NCI-H69 (cell line): Measurements from ENCODE around the gene SYMPK.
"Not testable (repeated sequence)": the region's sequence is repeated elsewhere in the genome, so short reads cannot be mapped to it uniquely, and the experiment has no call there.

Source experiments
- DNase-seq: peaks from one replicate; lab custom pipeline; 2025; lab: John Stamatoyannopoulos, UW

SYMPK gene

DNA sequence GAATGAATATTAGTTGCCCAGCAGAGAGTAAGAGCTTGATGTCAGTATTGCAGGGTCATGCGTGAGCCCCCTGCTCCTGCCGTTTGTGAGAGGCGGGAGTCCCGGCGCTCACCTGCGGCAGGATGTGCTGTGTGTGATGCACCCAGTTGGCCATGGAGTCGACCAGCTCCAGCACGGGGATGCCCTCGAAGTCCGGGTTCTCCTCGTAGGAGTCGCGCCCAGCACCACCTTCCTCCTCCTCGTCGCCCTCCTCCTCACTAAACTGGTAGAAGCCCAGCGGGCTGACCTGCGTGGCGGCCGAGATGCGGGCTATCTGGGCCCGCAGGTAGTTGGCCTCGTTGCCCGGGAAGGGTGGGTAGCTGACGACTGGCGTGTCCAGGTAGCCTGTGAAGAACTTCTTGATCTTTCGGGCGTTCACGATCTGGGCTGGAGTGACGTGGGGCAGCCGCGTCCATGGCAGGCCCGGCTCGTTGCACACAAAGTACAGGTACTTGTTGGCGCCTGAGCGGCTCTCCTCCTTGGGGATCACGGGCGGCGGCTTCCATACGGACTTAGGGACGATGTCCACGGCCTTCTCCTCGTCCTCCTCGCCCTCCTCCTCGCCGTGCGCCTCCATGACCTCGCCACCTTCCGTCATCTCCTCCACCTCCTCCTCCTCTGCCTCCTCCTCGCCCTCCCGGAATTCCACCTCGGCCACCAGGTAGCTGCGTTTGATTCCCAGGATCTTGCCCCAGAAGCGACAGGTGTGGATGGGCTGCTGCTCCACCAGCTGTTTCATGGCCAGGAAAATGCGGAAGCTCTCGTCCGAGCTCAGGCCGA, 58.6 kb downstream of the SYMPK start:
- DNase-seq = no peak

DNA sequence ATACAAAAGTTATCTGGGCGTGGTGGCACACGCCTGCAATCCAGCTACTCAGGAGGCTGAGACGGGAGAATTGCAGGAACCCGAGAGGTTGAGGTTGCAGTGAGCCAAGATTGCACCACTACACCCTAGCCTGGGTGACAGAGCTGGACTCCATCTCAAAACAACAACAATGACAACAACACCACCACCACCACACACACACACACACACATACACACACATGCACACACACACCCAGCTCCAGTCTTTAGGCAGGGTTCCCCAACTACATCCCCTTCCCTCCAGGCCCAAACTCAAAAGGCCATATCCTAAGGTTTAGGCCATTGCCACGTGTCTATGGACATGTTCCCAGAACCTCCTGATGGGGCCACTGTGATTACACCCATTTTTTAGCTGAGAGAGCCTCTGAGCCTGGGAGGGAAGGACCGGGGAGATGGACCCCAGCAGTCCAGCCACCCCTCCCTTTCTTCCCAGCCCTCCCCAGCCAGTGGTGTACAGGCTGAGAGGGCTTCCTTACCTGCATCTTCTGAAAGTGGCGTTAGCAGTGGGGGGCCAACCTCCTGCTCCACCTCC, 61.3 kb downstream of the SYMPK start:
- no peak for DNase-seq

DNA sequence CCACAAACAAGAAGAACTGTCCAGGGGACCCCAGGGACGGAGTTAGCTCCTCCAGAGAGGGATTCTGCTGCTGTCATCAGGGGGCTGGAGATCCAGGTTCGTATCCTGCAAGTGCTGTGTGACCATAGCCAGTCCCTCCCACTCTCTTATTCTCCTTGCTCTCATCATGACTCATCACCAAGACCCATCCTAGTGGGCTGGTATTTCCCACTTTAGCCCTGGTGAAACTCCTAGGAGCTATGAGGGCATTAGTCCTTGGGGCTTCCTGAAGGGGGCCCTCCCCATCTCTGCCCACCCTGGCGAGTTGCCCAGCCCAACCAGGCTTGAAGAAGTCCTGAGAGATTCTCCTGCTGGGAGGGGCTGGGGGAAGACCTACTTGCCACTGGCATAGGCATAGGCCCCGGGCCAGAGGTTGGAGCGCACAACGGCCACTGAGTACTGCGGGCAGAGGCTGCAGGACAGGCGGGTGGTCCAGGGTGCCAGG, 62.8 kb downstream of the SYMPK start:
- DNase-seq = no peak

DNA sequence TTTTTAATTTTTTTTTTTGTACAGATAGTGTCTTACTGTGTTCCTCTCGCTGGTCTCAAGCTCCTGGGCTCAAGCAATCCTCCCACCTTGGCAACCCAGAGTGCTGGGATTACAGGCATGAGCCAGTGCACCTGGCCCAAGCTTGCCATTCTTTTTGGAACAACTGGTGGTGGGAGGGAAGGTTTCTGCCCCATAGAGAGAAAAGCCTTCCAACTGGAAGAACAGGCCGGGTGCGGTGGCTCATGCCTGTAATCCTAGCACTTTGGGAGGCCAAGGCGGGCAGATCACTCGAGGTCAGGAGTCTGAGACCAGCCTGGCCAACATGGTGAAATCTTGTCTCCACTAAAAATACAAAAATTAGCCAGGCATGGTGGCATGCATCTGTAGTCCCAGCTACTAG, 63.4 kb downstream of the SYMPK start:
- not testable (repeated sequence) for DNase-seq

DNA sequence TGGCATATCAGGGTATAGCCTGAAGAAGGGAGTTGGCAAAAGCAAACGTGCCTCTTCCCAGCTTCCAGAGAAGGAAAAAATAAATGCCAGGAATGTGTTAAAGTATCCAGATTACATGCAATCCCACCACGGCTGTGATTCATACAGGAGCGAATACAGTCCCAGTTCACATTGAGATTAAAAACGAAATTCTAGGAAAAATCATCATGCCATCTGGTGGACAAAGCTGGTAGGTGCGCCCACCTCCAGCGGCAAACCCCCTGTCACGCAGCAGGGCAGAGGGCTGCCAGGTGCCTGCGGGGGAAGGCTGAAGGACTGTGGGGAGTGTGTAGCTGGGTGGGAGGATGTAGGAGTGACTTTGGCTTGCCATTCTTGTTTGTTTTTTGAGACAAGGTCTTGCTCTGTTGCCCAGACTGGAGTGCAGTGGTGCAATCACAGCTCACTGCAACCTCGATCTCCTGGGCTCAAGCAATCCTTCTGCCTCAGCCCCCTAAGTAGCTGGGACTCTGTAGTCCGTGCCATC, 63.9 kb downstream of the SYMPK start:
- peak; percentile 78 for DNase-seq

DNA sequence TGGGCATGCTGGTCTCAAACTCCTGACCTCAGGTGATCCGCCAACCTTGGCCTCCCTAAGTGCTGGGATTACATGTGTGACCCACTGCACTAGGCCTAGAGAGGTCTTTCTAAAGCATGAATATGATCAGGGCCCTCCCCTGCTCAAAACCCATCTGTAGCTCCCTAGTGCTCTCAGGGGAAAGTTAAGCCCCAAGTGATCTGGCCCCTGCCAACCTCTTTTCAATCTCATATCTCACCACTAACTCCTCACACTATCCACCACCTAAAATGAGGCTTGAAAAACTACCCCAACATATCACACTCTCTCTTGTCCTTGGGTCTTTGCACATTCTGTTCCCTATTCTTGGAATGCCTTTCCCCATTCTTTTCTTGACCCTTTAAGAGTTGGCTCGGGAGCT, 68.3 kb downstream of the SYMPK start:
- no peak for DNase-seq

DNA sequence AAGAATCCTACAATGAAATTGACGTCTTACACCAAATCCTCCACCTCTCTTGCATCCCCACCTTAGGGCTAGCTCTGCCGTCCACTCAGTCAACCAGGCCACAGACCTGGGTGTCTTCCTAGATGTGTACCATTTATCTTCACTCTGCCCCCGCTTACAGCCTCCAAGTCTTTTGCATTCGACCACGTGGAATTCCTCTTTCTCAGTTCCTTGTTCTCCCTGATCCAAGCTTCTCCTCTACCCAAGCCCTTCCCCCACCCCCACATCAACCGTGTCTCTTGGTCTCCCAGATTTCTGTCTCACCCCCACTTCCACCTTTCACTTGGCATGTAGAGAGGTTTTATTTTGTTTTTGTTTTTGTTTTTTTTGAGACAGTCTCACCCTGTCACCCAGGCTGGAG, 69.1 kb downstream of the SYMPK start:
- DNase-seq = no peak

DNA sequence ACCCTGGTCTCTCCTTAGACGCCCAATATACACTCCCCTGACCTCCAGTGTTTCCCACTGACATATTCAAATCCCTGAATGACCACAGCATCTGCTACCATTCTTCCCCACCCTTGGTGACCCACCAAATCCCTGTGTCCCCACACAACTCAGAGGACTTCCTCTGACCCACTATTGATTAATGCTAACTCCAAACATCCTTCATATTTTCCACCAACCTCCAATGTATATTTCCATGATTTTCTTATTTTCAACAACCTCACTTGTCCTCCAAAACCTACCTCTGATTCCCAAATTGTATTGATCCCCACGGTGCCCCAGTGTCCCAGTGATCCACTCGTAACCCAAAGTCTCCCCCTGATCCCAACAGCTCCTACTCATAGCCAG, 69.8 kb downstream of the SYMPK start:
- no peak for DNase-seq

DNA sequence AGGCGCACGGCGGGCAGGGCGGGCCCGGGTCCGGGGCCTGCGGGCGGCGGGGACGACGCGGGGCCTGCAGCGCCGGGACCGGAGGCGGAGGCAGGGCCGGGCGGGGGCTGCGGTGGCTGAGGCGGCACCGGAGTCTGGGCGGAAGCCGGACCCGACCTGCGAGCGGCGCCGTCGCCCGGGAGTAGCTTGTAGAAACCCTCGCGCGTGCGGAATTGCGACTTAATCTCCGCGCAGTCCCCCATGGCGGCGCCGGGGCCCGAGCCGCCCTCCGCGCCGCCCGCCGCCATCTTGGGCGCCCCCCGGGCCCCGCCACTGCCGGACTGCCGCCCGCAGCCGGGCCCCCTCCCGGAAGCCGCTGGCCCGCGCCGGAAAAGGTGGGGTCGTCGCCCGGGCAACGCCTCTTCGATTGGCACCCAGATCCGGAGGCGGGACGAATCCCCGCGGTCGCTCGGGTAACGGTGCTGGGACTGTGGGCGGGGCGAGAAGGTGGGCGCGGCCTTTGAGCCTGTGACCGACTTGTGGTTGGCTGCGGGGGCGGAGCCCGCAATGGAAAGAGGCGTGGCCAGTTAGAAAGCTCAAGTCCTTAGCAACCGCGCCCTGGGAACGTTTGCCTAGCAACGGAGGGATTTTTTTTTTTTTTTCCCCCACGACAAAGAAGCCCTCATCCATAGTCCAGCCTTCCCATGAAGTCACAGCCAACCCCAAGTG, 70.3 kb downstream of the SYMPK start, which contains the start of gene DMWD:
Gene DMWD (minus strand): TSS at position 376 of the 708 bp plus-strand sequence. CDS start 89 bp downstream, at position 287.
- DNase-seq = peak; percentile 99

DNA sequence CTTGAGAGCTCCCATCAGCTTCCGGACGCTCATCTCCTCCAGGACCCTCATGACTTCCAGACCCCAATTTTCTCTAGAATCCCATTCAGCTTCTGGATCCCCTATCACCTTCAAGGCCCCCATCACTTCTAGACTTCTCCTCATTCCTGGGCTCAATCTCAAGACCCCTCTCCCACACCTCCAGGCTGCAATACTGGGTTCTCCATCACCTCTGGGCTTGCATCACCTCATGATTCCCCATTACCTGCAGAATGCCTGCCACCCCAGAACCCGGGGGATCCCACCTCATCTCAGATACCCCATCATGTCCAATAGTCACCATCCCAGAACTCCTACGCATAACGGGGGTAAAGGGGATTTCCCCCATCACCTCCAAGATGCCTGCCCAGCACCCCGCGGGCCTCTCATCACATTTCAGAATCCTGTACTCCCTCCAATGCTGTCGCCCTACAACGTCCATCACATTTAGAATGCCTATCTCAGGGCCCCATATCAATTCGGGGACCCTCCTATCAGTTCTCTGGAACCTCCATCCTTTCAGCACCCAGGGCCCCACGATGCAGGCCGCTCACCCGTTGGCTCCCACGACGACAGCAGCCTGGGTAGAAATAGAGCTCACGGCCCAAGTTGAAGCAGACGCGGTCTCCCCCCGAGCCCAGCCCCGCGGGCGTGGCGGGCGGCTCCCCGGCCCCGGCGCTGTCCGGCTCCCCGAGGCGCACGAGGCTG, 71.0 kb downstream of the SYMPK start:
- no peak for DNase-seq

DNA sequence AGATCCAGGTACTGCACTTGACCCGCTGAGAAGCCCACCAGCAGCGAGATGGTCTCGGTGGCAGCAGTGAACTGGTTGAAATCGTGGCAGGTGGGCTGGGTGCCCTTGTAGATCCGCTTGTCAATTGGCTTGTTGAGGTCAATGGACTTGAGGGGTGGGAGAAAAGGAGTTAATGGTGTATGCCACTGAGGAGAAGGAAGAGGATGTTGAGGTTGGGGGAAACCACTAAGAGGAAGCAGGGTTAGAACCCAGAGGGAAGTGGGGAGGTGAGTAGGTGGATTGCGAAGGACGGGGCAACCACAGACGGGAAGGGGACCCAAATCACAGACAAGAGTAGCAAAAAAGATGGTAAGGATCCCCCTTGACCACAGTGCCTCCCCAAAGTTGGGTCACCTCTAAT, 72.0 kb downstream of the SYMPK start:
- DNase-seq = no peak

DNA sequence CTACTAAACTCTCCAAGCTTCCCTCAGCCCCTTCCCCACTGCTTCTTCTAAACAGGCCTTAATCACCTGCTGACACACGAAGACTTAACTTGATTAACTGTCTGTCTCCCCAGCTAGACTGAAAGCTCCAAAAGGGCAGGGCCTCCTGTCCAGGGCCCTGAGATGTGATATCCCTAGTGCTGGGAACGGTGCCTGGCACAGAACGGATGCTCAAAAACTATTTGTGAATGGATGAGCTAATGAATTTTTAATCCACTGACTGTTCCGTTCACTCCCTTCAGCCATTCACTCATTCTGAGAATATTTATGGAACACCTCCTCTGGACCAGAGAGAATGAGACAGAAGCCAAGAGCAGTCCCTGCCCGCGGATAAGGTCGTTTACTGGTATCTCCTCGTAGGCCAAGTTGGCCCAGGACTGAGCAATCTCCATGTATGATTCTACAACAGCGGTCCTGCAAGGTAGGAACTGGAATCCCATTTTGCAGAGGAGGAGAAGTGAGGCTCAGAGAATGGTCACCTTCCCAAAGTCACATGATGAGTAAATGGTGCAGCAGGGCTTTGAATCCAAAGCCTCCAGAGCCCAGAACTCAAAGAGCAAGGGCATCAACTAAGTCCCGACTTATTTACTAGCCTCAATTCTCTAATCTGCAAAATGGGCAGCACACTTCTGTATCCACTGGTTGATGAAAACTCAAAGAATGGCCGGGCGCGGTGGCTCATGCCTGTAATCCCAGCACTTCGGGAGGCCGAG, 73.7 kb downstream of the SYMPK start:
- no peak for DNase-seq

DNA sequence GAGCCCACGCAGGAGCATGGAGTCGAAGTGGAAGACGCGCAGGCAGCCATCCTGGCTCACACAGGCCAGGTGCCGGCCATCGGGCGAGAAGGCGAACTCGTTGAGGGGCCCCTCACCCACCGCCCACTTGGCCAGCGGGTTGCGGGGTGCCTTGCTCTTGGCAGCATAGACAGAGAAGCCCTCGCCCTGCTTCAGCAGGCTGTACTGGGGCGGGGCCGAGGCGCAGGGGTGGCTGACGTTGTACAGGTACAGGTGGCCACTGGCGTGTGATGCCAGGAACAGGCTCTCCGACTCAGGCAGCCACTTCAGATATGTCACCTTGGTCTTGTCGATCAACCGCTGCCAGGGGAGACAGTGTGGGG, 76.4 kb downstream of the SYMPK start:
- DNase-seq = no peak

DNA sequence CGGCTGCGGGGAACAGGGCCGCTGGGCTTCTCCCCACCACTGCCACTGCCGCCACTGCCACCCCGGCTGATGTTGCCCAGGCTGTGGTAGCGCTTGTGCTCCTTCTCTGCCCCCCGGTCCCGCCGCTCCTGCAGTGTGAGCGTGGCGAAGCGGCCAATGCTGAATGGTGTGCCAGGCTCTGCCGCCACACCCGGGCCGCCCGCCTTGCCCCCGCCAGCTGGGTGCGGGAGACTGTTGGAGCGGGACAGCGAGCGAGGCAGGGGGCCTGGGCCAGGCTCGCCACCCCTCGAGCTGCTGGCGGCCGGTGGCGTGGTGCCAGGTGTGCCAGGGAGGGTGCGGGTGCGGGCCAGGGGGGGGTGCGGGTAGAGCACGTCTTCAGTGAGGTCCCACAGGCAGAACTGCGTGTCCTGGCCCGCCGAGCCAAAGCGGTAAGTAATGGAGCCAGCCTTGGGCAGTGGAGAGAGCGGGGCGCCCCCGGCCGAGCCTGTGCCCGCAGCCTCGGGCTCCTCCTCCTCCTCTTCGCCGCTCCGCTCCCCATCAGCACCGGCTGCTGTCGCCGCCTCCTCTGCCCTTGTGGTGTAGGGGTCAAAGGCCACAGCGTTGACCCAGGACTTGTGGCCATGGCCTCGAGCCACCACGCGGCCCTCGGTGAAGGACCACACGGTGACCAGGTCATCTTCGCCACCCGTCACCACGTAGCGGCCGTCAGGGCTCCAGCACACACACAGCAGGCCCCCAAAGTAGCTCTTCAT, 77.0 kb downstream of the SYMPK start:
- no peak for DNase-seq

DNA sequence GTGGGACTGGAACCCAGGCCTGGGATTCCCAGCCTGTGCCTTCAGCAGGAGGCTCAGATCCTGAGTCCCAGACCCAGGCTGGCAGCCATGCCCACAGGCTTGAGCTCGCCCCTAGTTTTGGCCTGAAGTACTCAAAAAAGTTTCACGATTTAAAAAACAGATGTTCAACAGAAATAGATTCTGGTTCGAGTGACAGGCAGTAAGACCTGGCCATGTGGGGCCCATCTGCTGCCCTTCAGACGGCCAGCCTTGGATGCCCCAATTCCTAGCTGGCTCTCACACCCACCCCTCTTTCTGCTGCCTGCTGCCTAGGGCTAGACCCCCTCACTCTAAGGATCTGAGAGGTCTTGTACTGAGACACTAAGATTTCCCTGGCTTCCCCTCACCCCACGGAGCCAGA, 77.8 kb downstream of the SYMPK start:
- DNase-seq = no peak

DNA sequence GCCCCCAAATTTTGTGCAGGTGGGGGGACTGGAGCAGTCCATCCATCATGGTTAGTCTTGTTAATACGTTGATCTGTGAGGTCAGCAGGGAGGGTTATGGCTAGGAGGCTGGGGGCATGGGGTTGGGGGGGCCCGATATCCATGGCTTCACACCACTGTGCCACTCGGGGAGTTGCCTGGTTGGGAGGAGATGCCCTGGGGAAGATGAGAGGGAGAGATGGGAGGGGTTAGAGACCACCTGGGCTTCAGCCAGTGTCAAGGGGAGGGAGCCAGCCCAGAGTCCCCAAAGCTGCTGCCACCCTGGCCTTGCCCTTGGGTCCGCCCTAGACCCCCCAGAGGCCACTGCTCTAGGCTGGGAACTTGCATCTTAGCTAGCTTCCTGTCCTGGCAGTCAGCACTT, 78.9 kb downstream of the SYMPK start:
- DNase-seq = no peak

DNA sequence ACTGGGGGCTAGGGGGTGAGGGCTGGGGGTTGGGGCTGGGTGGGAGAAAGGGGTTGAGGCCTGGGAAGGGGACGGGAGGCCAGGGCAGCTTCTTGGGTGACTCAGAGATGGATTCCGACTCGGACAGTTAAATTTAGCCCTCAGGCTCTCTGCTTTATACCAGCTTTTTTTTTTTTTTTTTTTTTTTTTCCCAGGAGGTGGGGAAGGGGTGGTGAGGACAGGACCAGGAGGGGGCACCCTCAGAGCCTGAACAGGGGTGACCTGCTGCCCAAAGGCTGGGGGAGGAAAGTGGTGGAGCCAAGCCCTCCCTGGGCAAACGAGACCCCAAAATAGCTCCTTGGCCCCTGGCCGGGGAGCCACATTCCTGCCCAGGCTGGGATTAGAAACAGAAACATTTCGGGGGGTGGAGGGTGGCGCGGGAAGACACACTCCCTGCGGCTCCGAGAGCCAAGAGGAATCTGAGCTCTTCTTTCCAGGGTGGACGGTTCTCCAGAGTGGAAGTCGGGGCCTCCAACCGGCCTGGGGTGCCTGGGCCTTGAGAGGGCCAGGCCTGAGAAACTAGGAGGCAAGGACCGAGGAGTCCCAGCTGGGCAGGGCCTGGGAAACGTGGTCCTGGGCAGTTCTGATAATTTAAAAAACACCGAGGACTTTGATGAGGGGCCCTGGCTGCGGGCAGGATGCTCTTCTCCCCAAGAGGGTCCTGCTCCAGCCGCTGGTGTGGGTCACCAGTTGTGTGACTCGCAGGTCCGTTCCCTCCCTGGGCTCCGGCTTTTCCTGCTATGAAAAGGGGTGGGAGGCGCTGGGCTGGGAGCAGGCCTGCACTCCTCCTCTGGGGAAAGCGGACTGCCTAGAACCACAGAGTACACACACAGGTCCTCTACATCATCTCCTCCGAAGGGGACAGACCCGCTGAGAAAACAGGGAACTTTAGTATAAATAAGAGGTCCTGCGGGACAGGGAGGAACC, 79.8 kb downstream of the SYMPK start:
- DNase-seq = peak; percentile 37

DNA sequence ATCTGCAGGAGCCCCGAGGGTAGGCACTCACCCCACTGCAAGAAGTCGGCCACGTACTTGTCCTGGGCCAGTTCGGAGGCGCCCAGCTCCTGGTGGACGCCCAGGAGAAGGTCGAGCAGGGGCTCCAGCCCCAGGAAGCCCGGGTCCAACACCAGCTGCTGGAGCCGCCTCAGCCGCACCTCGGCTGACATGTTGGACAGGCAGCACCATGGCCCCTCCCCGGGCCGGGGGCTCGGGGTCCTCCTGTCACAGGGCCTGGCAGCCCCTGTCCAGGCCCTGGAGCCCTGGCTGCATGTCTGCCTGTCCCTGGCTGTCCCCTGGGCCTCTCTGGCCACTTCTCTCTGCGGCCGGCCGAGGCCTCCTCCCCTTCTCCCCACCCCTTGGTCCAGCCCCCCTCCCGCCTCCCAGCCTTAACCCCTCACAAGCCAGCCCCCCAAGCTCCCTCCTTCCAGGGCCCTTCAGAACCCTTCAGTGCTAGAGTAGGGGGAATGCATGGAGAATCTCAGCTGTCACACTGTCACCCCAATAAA, 80.7 kb downstream of the SYMPK start, which contains the start of gene DMPK:
Gene DMPK (minus strand): TSS at position 329 of the 530 bp plus-strand sequence. CDS start 138 bp downstream, at position 191.
- DNase-seq = peak; percentile 47
